ENCODE measurements around the gene ELMO3.

- TF ChIP-seq CTCF (IDR thresholded peaks at IDR 0.05) (no peak), POLR2A (IDR thresholded peaks at IDR 0.05) (no peak)
These were observed 39.3 kb downstream of the ELMO3 start for GRCh38 chr16:67238278-67238575.
